Activated CD4-positive, alpha-beta T cell treated with anti-CD3 and anti-CD28 coated beads, Interleukin-2, amount 10 ng/mL, durations not matched to agents 24 days and 14 days (primary cell): ENCODE results near the gene RTN4RL2. TPM values are rescaled to one million over a fixed set of nuclear protein-coding genes. Genes with fewer than 3 reads are reported as not detected.

Source experiments
- DNase-seq: peaks from one replicate; pipeline ENCODE4 v3.0.0; 2022
- H3K27ac Mint-ChIP-seq: one replicate; pipeline ENCODE4 v1.8.0; 2022; ENCODE audit warnings: mild to moderate bottlenecking, mixed read lengths
- H3K27me3 Mint-ChIP-seq: one replicate; pipeline ENCODE4 v1.8.0; 2022; ENCODE audit warnings: mixed read lengths
- H3K36me3 Mint-ChIP-seq: one replicate; pipeline ENCODE4 v1.8.0; 2022; ENCODE audit warnings: low read depth, mild to moderate bottlenecking, mixed read lengths
- H3K4me1 Mint-ChIP-seq: one replicate; pipeline ENCODE4 v1.8.0; 2021; ENCODE audit warnings: mixed read lengths
- H3K4me3 Mint-ChIP-seq: one replicate; pipeline ENCODE4 v1.8.0; 2022; ENCODE audit warnings: mild to moderate bottlenecking, moderate library complexity, mixed read lengths
- H3K9me3 Mint-ChIP-seq: one replicate; pipeline ENCODE4 v1.8.0; 2021; ENCODE audit warnings: mixed read lengths
- intact Hi-C: fragments of 100-400 bp; cut with micrococcal nuclease; formaldehyde crosslinking; loops from one replicate; pipeline ENCODE4 v1.15.1; 2023
- total RNA-seq: library from RNA; stranded (reverse); gene quantifications from 2 replicates; pipeline ENCODE4 v1.2.3, GENCODE V29; 2022

Gene RTN4RL2
- total RNA-seq, 1 donor from 2014 or later, result 0.23 TPM

- peaks cover 61% of the 10 kb centered on the region for H3K36me3 Mint-ChIP-seq
- H3K9me3 Mint-ChIP-seq, result no peaks in the 10 kb centered on the region
- intact Hi-C loops, result loop anchor here (1.0 to 10.0 kb wide), 7 partner anchors 20 to 1149 kb away; partner anchors contain the start of genes LPXN, SSRP1, TIMM10 and UBE2L6
- peak overlapping the region; percentile 96 for H3K4me3 Mint-ChIP-seq
- peak overlapping the region; percentile 95 for H3K27ac Mint-ChIP-seq
- DNase-seq, result peak; percentile 61
- H3K27me3 Mint-ChIP-seq, result peaks cover 9% of the 10 kb centered on the region
- H3K4me1 Mint-ChIP-seq, result peaks cover 45% of the 10 kb centered on the region
These were observed 34.5 kb upstream of the RTN4RL2 start for GRCh38 chr11:57425565-57426438.

- peaks cover 9% of the 10 kb centered on the region for H3K27me3 Mint-ChIP-seq
- H3K9me3 Mint-ChIP-seq, result no peaks in the 10 kb centered on the region
- peak overlapping the region; percentile 95 for H3K27ac Mint-ChIP-seq
- intact Hi-C loops, result loop anchor here (2.0 to 10.0 kb wide), 2 partner anchors 1098 to 1148 kb away; partner anchors contain the start of gene LPXN
- no peak for DNase-seq
- H3K4me3 Mint-ChIP-seq, result peak overlapping the region; percentile 96
- peaks cover 45% of the 10 kb centered on the region for H3K4me1 Mint-ChIP-seq
- peaks cover 54% of the 10 kb centered on the region for H3K36me3 Mint-ChIP-seq
These were observed 33.8 kb upstream of the RTN4RL2 start for GRCh38 chr11:57426439-57426928.

- no peaks in the 10 kb centered on the region for H3K9me3 Mint-ChIP-seq
- DNase-seq, result peak; percentile 91
- H3K4me3 Mint-ChIP-seq, result peak within 1 kb of the TSS; percentile 96
- peaks cover 9% of the 10 kb centered on the region for H3K27me3 Mint-ChIP-seq
- H3K36me3 Mint-ChIP-seq, result peaks cover 48% of the 10 kb centered on the region
- intact Hi-C loops, result loop anchor here (1.0 to 10.0 kb wide), 3 partner anchors 230 to 1148 kb away; partner anchors contain the start of genes CLP1 and LPXN
- H3K27ac Mint-ChIP-seq, result peak within 1 kb of the TSS; percentile 95
- peaks cover 43% of the 10 kb centered on the region for H3K4me1 Mint-ChIP-seq
These were observed 33.2 kb upstream of the RTN4RL2 start, which contains the start of gene SLC43A3 for GRCh38 chr11:57426929-57427726. Gene SLC43A3 (minus strand): TSS chr11:57427121. CDS start chr11:57426172, 949 bp downstream.

- Mint-ChIP-seq H3K9me3 (no peaks in the 10 kb centered on the region), H3K4me1 (peaks cover 43% of the 10 kb centered on the region), H3K4me3 (peak overlapping the region; percentile 96), H3K36me3 (peaks cover 42% of the 10 kb centered on the region), H3K27ac (peak overlapping the region; percentile 95), H3K27me3 (peaks cover 9% of the 10 kb centered on the region)
- intact Hi-C loops, result loop anchor here (1.0 to 10.0 kb wide), 3 partner anchors 230 to 1147 kb away; partner anchors contain the start of genes CLP1 and LPXN
- DNase-seq, result no peak
These were observed 32.6 kb upstream of the RTN4RL2 start for GRCh38 chr11:57427727-57428082.

- H3K36me3 Mint-ChIP-seq, result peaks cover 33% of the 10 kb centered on the region
- peaks cover 39% of the 10 kb centered on the region for H3K4me1 Mint-ChIP-seq
- no peak for DNase-seq
- intact Hi-C loops, result loop anchor here (10.0 kb wide), 1 partner anchor 1096 kb away; no protein-coding TSS in a partner anchor
- H3K27me3 Mint-ChIP-seq, result peaks cover 9% of the 10 kb centered on the region
- H3K4me3 Mint-ChIP-seq, result no peak overlapping the region
- no peaks in the 10 kb centered on the region for H3K9me3 Mint-ChIP-seq
- no peak overlapping the region for H3K27ac Mint-ChIP-seq
These were observed 31.7 kb upstream of the RTN4RL2 start for GRCh38 chr11:57428643-57429042.

- Mint-ChIP-seq H3K4me3 (no peak overlapping the region), H3K4me1 (peaks cover 29% of the 10 kb centered on the region), H3K9me3 (no peaks in the 10 kb centered on the region), H3K27ac (no peak overlapping the region), H3K36me3 (peaks cover 22% of the 10 kb centered on the region), H3K27me3 (peaks cover 15% of the 10 kb centered on the region)
- DNase-seq, result no peak
- intact Hi-C loops, result loop anchor here (10.0 kb wide), 1 partner anchor 1095 kb away; no protein-coding TSS in a partner anchor
These were observed 30.4 kb upstream of the RTN4RL2 start for GRCh38 chr11:57429946-57430345.

DNA sequence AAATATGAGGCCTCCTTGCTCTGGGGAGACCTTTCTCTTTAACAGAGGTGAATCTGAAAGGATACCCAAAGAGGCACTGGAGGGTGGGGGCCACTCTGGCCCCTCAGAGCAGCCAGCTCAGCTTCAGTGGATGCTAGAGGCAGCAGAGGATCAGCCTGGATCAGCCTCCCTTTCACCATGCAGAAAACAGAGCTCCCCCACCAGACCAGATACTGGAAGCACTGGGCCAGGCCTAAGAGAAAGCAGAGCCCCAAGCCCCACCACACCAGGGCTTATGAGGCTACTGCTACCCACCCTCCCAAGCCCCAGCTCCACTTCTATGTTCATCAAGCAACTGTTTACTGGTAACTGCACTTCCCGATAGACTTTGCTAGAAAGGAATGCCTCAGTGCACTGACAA is 29.4 kb upstream of the RTN4RL2 start:
- Mint-ChIP-seq H3K27me3 (peaks cover 19% of the 10 kb centered on the region), H3K4me1 (peaks cover 23% of the 10 kb centered on the region), H3K27ac (no peak overlapping the region), H3K36me3 (peaks cover 12% of the 10 kb centered on the region), H3K9me3 (no peaks in the 10 kb centered on the region), H3K4me3 (no peak overlapping the region)
- intact Hi-C loops, result no loop called here
- DNase-seq, result no peak

DNA sequence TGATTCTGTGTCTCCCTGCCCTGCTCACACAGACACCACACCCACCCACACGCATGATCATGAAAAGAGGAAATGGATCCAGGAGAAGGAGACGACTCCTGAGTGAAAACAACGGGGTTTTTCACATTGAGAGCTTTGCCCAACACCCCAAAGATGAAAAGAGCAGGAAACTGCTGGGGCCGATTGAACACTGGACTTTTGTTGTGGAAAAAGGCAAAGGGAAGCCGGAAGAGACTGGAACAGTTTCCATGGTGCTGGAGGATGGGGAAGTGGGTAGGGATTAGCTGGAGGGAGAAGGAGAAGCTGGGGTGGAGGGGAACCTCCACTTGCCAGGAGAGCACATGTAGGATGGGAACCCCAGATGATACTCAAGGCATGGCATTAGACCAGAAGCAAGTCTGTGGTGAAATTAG is 28.2 kb upstream of the RTN4RL2 start:
- peaks cover 1% of the 10 kb centered on the region for H3K36me3 Mint-ChIP-seq
- H3K4me3 Mint-ChIP-seq, result no peak overlapping the region
- no peak for DNase-seq
- H3K27ac Mint-ChIP-seq, result no peak overlapping the region
- peaks cover 17% of the 10 kb centered on the region for H3K4me1 Mint-ChIP-seq
- no peaks in the 10 kb centered on the region for H3K9me3 Mint-ChIP-seq
- peaks cover 19% of the 10 kb centered on the region for H3K27me3 Mint-ChIP-seq
- intact Hi-C loops, result no loop called here

DNA sequence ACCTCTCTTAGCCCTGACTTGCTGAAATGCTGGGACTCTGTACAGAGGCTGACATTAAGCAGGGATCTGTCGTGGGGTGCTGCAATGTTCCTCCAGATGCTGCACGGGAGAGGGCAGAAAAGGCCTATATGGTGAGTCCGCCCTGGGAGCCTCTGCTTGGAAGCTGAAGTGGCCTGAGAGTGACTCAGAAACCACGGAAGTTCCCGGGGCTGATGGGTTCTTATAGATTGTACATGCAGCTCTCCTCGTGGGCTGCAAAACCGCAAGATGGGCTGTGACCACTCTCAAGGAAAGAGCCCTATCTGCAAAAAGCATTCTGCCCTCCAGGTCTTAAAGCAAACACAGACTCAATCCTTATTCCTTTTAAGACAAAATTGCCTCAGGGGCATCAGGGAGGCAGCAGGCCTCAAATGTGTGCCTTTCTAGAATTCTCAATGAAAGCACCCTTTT is 27.6 kb upstream of the RTN4RL2 start:
- DNase-seq, result no peak
- Mint-ChIP-seq H3K27me3 (peaks cover 19% of the 10 kb centered on the region), H3K9me3 (no peaks in the 10 kb centered on the region), H3K4me1 (peaks cover 12% of the 10 kb centered on the region), H3K36me3 (no peaks in the 10 kb centered on the region), H3K4me3 (no peak overlapping the region), H3K27ac (no peak overlapping the region)
- intact Hi-C loops, result no loop called here

GRCh38 chr11:57434640-57435546 is 25.4 kb upstream of the RTN4RL2 start:
- H3K27ac Mint-ChIP-seq, result no peak overlapping the region
- H3K36me3 Mint-ChIP-seq, result no peaks in the 10 kb centered on the region
- H3K4me3 Mint-ChIP-seq, result no peak overlapping the region
- H3K27me3 Mint-ChIP-seq, result peaks cover 10% of the 10 kb centered on the region
- no peak for DNase-seq
- H3K4me1 Mint-ChIP-seq, result peaks cover 12% of the 10 kb centered on the region
- intact Hi-C loops, result no loop called here
- H3K9me3 Mint-ChIP-seq, result no peaks in the 10 kb centered on the region

- Mint-ChIP-seq H3K4me1 (peaks cover 12% of the 10 kb centered on the region), H3K27ac (no peak overlapping the region), H3K27me3 (peaks cover 10% of the 10 kb centered on the region), H3K4me3 (no peak overlapping the region), H3K36me3 (no peaks in the 10 kb centered on the region), H3K9me3 (no peaks in the 10 kb centered on the region)
- intact Hi-C loops, result no loop called here
- DNase-seq, result no peak
These were observed 24.3 kb upstream of the RTN4RL2 start for GRCh38 chr11:57436031-57436430.

DNA sequence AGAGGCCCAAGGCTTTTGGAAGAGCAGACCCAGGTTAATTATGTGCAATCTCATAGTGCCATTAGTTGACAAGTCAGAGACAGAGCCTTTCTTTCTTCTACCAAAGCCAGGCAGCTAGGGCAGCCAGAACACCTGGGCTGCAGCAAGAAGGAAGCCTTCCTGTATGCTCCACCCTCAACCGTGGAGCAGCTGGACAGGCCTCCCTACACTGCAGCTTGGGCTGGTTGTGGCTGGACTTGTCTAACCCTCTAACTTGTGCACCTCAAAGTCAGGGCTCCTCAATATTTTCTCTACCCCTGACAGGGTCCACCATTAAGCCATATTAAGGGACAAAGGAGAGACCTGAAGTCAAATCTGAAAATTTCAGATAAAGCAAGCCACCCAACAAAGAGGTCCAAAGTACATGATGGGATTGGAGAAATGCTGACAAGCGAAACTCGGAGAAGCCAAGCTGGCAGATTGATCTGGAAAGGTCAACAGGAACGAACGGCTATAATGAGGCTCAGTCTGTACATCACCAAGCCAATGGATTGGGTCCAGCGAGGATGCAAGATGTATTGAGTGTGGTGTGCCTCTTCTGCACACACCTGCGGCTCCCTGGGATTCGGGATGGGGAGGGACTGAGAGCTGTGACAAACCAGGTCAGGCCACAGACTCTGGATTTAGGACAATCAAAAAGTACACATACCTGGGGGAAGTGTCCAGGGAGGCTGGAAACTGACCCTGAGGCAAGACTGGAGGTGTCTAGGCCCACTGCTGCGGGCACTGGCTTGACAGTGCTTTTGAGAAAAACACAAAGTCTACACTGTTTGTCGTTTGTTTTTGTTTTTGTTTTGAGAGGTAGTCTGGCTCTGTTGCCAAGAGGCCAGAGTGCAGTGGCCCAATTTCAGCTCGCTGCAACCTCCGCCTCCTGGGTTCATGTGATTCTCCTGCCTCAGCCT is 21.7 kb upstream of the RTN4RL2 start:
- no peak for DNase-seq
- Mint-ChIP-seq H3K9me3 (no peaks in the 10 kb centered on the region), H3K27ac (no peak overlapping the region), H3K36me3 (no peaks in the 10 kb centered on the region), H3K4me1 (no peaks in the 10 kb centered on the region), H3K4me3 (no peak overlapping the region), H3K27me3 (peaks cover 10% of the 10 kb centered on the region)
- intact Hi-C loops, result no loop called here
